GM23338 (cell line): ENCODE measurements around the gene B4GALT5. TPM values are rescaled to one million over a fixed set of nuclear protein-coding genes. Genes with fewer than 3 reads are reported as not detected.

Experiments used
- ATAC-seq: fragments of 200-7000 bp; cut with Tn5 transposase; 3 replicates; pipeline ENCODE4 v1.9.1; 2020
- DNase-seq: peaks from one replicate; pipeline ENCODE4 v3.0.0-alpha.2; 2015; ENCODE audit warnings: low spot score
- H2AFZ ChIP-seq: fragments of 200-600 bp; sonication (generic); 2 replicates; pipeline ENCODE4 v1.8.0; 2016; ENCODE audit warnings: antibody characterized with exemption, mild to moderate bottlenecking, moderate library complexity
- H3F3A ChIP-seq: fragments of 200-600 bp; sonication (generic); replicated peaks from 2 replicates; pipeline ENCODE4 v1.8.0; 2017; ENCODE audit warnings: antibody characterized with exemption, mixed run types, low read depth
- H3K27ac ChIP-seq: fragments of 200-600 bp; sonication (generic); 2 replicates; pipeline ENCODE4 v1.6.1; 2016; ENCODE audit warnings: low read depth
- H3K27me3 ChIP-seq: fragments of 200-600 bp; sonication (generic); 2 replicates; pipeline ENCODE4 v1.8.0; 2016; ENCODE audit warnings: mild to moderate bottlenecking, mixed run types, moderate library complexity; ENCODE audit not compliant: insufficient read depth
- H3K36me3 ChIP-seq: fragments of 200-600 bp; sonication (generic); 2 replicates; pipeline ENCODE4 v1.8.0; 2016; ENCODE audit warnings: mild to moderate bottlenecking; ENCODE audit not compliant: insufficient read depth
- H3K4me1 ChIP-seq: fragments of 200-600 bp; sonication (generic); 2 replicates; pipeline ENCODE4 v1.8.0; 2016; ENCODE audit warnings: mild to moderate bottlenecking, moderate library complexity; ENCODE audit not compliant: insufficient read depth
- H3K4me2 ChIP-seq: fragments of 200-600 bp; sonication (generic); 2 replicates; pipeline ENCODE4 v1.7.1; 2017; ENCODE audit warnings: mixed run types
- H3K4me3 ChIP-seq: fragments of 200-600 bp; sonication (generic); 2 replicates; pipeline ENCODE4 v1.6.1; 2016; ENCODE audit warnings: mixed run types
- H3K79me2 ChIP-seq: fragments of 200-600 bp; sonication (generic); replicated peaks from 2 replicates; pipeline ENCODE4 v1.8.0; 2017; ENCODE audit warnings: mild to moderate bottlenecking; ENCODE audit not compliant: insufficient read depth
- H3K9me2 ChIP-seq: fragments of 200-600 bp; sonication (generic); 2 replicates; pipeline ENCODE4 v1.8.0; 2017; ENCODE audit not compliant: insufficient read depth
- H4K20me1 ChIP-seq: fragments of 200-600 bp; sonication (generic); replicated peaks from 2 replicates; pipeline ENCODE4 v1.8.0; 2017; ENCODE audit warnings: mild to moderate bottlenecking; ENCODE audit not compliant: insufficient read depth
- H3K27ac Mint-ChIP-seq: 2 replicates; pipeline ENCODE4 v1.8.0; 2020; ENCODE audit warnings: inconsistent platforms, mild to moderate bottlenecking, moderate library complexity, mixed read lengths
- H3K27me3 Mint-ChIP-seq: 3 replicates; pipeline ENCODE4 v1.8.0; 2022; ENCODE audit warnings: low read depth, mild to moderate bottlenecking, moderate library complexity, mixed read lengths, inconsistent platforms; ENCODE audit not compliant: insufficient read depth, poor library complexity
- H3K36me3 Mint-ChIP-seq: 3 replicates; pipeline ENCODE4 v1.8.0; 2021; ENCODE audit warnings: low read depth, mild to moderate bottlenecking, inconsistent platforms, moderate library complexity, mixed read lengths
- H3K4me1 Mint-ChIP-seq: 3 replicates; pipeline ENCODE4 v1.8.0; 2020; ENCODE audit warnings: mild to moderate bottlenecking, inconsistent platforms, mixed read lengths
- H3K4me3 Mint-ChIP-seq: 3 replicates; pipeline ENCODE4 v1.8.0; 2021; ENCODE audit warnings: moderate library complexity, mild to moderate bottlenecking, inconsistent platforms, mixed read lengths
- H3K9me3 Mint-ChIP-seq: 3 replicates; pipeline ENCODE4 v1.8.0; 2020; ENCODE audit warnings: moderate library complexity, mild to moderate bottlenecking, inconsistent platforms, mixed read lengths
- CREB1 ChIP-seq: fragments of 250-450 bp; sonication (Bioruptor Pico); IDR thresholded peaks from 2 replicates; pipeline ENCODE4 v1.5.0; 2020; ENCODE audit warnings: low read depth, mild to moderate bottlenecking, moderate library complexity
- EZH2 ChIP-seq: fragments of 200-600 bp; sonication (generic); IDR thresholded peaks from one replicate; pipeline ENCODE4 v1.8.0; 2017; ENCODE audit warnings: antibody characterized with exemption, mild to moderate bottlenecking, low read depth; ENCODE audit not compliant: unreplicated experiment
- EZH2phosphoT487 ChIP-seq: fragments of 200-600 bp; sonication (generic); IDR thresholded peaks from one replicate; pipeline ENCODE4 v1.8.1; 2018; ENCODE audit warnings: antibody characterized with exemption; ENCODE audit not compliant: unreplicated experiment
- JUNB ChIP-seq: IDR thresholded peaks from one replicate; pipeline ENCODE4 v1.6.1; 2016; ENCODE audit warnings: antibody characterized with exemption; ENCODE audit not compliant: unreplicated experiment
- NANOG ChIP-seq: IDR thresholded peaks from 2 replicates; pipeline ENCODE4 v1.6.1; 2016; ENCODE audit warnings: antibody characterized with exemption, borderline replicate concordance
- POLR2AphosphoS5 ChIP-seq: IDR thresholded peaks from 2 replicates; pipeline ENCODE4 v1.6.1; 2016; ENCODE audit warnings: antibody characterized with exemption, low read depth
- STAT1 ChIP-seq: IDR thresholded peaks from one replicate; pipeline ENCODE4 v1.6.1; 2016; ENCODE audit warnings: antibody characterized with exemption; ENCODE audit not compliant: unreplicated experiment
- ZNF114 ChIP-seq: fragments of 250-450 bp; sonication (Bioruptor Pico); IDR thresholded peaks from 2 replicates; pipeline ENCODE4 v1.5.0; 2020; ENCODE audit warnings: mild to moderate bottlenecking, moderate library complexity
- ZNF331 ChIP-seq: fragments of 250-450 bp; sonication (Bioruptor Pico); IDR thresholded peaks from 2 replicates; pipeline ENCODE4 v1.5.0; 2020; ENCODE audit warnings: low read depth, mild to moderate bottlenecking, moderate library complexity
- polyA plus RNA-seq: library from polyadenylated mRNA; unstranded; fragments of >200 nt; fragmentation: Nextera tagmentation; extraction: Ambion mirVana; gene quantifications from 2 replicates; pipeline ENCODE4 v1.2.1, GENCODE V29; 2016
- total RNA-seq: library from RNA; depleted of rRNA; stranded (reverse); fragments of >200 nt; shearing (Covaris generic); gene quantifications from 2 replicates; pipeline ENCODE4 v1.2.3, GENCODE V29; 2014
- TF ChIP-seq, protein P1 (sequence below), 2 experiments: fragments of 200-600 bp in 1 of 2; sonication (generic) in 1 of 2; conservative IDR thresholded peaks; 2 replicates each; pipeline versions ENCODE4 v1.5.1 to v1.6.1; 2016 to 2017; ENCODE audit warnings: antibody characterized with exemption in 2 of 2, low read depth in 2 of 2, mild to moderate bottlenecking in 2 of 2, moderate library complexity in 1 of 2
- TF ChIP-seq, protein P2 (sequence below): IDR thresholded peaks from one replicate; pipeline ENCODE4 v1.6.1; 2018; ENCODE audit warnings: antibody characterized with exemption; ENCODE audit not compliant: unreplicated experiment
- TF ChIP-seq, protein P3 (sequence below): IDR thresholded peaks from 2 replicates; pipeline ENCODE4 v1.6.1; 2016; ENCODE audit warnings: antibody characterized with exemption
- TF ChIP-seq, protein P4 (sequence below): fragments of 250-450 bp; sonication (Bioruptor Pico); IDR thresholded peaks from 2 replicates; pipeline ENCODE4 v1.5.0; 2020; ENCODE audit warnings: mild to moderate bottlenecking, moderate library complexity

The B4GALT5 gene
- total and polyA plus RNA-seq, 2 experiments from 2014 or later = 19.1 to 50.3 TPM

DNA sequence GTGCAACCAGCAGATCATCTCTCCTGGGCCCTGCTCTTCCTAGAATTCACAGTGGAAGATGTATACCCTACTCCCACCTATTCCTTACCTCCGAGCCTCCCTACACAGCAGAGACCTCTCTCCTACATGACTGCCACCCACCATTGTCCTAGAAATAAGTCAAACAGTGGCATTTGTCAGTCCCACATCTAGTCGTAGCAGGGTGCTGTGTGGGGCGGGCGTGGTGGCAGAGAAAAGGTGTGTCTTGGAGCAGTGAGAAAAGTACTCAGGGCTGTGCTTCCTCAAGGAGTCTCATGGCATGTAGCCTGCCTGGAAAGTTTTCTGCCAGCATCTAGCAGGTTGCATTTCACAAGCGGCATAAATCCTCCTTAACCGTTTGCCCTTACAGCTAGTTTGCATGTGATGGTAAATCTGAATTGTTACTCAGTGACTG, 86.3 kb downstream of the B4GALT5 start:
- DNase-seq (no peak), ATAC-seq (no peak)
- Histone ChIP-seq H3K4me3 (no peak overlapping the region), H3F3A (peaks cover 4% of the 10 kb centered on the region), H3K27ac (0 out of 2 replicates have a peak overlapping the region, but pooled peaks have one; percentile 26), H2AFZ (no peak overlapping the region; the same call in 1 of the 2 replicates), H4K20me1 (no peaks in the 10 kb centered on the region), H3K4me1 (peaks cover 25% of the 10 kb centered on the region), H3K9me2 (no peaks in the 10 kb centered on the region), H3K79me2 (no peaks in the 10 kb centered on the region), H3K4me2 (no peak overlapping the region), H3K36me3 (no peaks in the 10 kb centered on the region), H3K27me3 (no peaks in the 10 kb centered on the region)
- Mint-ChIP-seq H3K9me3 (peaks cover 2% of the 10 kb centered on the region; the same call in 1 of the 3 replicates), H3K4me3 (no peak overlapping the region), H3K4me1 (peaks cover 39% of the 10 kb centered on the region), H3K27ac (no peak overlapping the region), H3K27me3 (peaks cover 14% of the 10 kb centered on the region), H3K36me3 (peaks cover 6% of the 10 kb centered on the region; the same call in 1 of the 3 replicates)
- TF ChIP-seq, protein P1, sequence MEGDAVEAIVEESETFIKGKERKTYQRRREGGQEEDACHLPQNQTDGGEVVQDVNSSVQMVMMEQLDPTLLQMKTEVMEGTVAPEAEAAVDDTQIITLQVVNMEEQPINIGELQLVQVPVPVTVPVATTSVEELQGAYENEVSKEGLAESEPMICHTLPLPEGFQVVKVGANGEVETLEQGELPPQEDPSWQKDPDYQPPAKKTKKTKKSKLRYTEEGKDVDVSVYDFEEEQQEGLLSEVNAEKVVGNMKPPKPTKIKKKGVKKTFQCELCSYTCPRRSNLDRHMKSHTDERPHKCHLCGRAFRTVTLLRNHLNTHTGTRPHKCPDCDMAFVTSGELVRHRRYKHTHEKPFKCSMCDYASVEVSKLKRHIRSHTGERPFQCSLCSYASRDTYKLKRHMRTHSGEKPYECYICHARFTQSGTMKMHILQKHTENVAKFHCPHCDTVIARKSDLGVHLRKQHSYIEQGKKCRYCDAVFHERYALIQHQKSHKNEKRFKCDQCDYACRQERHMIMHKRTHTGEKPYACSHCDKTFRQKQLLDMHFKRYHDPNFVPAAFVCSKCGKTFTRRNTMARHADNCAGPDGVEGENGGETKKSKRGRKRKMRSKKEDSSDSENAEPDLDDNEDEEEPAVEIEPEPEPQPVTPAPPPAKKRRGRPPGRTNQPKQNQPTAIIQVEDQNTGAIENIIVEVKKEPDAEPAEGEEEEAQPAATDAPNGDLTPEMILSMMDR (conservative IDR thresholded peaks at IDR 0.05; ENCODE audit: low read depth in 2 of 2) = no peak
- TF ChIP-seq, protein P2, sequence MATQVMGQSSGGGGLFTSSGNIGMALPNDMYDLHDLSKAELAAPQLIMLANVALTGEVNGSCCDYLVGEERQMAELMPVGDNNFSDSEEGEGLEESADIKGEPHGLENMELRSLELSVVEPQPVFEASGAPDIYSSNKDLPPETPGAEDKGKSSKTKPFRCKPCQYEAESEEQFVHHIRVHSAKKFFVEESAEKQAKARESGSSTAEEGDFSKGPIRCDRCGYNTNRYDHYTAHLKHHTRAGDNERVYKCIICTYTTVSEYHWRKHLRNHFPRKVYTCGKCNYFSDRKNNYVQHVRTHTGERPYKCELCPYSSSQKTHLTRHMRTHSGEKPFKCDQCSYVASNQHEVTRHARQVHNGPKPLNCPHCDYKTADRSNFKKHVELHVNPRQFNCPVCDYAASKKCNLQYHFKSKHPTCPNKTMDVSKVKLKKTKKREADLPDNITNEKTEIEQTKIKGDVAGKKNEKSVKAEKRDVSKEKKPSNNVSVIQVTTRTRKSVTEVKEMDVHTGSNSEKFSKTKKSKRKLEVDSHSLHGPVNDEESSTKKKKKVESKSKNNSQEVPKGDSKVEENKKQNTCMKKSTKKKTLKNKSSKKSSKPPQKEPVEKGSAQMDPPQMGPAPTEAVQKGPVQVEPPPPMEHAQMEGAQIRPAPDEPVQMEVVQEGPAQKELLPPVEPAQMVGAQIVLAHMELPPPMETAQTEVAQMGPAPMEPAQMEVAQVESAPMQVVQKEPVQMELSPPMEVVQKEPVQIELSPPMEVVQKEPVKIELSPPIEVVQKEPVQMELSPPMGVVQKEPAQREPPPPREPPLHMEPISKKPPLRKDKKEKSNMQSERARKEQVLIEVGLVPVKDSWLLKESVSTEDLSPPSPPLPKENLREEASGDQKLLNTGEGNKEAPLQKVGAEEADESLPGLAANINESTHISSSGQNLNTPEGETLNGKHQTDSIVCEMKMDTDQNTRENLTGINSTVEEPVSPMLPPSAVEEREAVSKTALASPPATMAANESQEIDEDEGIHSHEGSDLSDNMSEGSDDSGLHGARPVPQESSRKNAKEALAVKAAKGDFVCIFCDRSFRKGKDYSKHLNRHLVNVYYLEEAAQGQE = no peak
- TF ChIP-seq ZNF114 = no peak
- no peak for TF ChIP-seq NANOG
- no peak for TF ChIP-seq JUNB
- TF ChIP-seq, protein P3, sequence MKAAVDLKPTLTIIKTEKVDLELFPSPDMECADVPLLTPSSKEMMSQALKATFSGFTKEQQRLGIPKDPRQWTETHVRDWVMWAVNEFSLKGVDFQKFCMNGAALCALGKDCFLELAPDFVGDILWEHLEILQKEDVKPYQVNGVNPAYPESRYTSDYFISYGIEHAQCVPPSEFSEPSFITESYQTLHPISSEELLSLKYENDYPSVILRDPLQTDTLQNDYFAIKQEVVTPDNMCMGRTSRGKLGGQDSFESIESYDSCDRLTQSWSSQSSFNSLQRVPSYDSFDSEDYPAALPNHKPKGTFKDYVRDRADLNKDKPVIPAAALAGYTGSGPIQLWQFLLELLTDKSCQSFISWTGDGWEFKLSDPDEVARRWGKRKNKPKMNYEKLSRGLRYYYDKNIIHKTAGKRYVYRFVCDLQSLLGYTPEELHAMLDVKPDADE = no peak
- TF ChIP-seq POLR2AphosphoS5 = no peak
- TF ChIP-seq, protein P4, sequence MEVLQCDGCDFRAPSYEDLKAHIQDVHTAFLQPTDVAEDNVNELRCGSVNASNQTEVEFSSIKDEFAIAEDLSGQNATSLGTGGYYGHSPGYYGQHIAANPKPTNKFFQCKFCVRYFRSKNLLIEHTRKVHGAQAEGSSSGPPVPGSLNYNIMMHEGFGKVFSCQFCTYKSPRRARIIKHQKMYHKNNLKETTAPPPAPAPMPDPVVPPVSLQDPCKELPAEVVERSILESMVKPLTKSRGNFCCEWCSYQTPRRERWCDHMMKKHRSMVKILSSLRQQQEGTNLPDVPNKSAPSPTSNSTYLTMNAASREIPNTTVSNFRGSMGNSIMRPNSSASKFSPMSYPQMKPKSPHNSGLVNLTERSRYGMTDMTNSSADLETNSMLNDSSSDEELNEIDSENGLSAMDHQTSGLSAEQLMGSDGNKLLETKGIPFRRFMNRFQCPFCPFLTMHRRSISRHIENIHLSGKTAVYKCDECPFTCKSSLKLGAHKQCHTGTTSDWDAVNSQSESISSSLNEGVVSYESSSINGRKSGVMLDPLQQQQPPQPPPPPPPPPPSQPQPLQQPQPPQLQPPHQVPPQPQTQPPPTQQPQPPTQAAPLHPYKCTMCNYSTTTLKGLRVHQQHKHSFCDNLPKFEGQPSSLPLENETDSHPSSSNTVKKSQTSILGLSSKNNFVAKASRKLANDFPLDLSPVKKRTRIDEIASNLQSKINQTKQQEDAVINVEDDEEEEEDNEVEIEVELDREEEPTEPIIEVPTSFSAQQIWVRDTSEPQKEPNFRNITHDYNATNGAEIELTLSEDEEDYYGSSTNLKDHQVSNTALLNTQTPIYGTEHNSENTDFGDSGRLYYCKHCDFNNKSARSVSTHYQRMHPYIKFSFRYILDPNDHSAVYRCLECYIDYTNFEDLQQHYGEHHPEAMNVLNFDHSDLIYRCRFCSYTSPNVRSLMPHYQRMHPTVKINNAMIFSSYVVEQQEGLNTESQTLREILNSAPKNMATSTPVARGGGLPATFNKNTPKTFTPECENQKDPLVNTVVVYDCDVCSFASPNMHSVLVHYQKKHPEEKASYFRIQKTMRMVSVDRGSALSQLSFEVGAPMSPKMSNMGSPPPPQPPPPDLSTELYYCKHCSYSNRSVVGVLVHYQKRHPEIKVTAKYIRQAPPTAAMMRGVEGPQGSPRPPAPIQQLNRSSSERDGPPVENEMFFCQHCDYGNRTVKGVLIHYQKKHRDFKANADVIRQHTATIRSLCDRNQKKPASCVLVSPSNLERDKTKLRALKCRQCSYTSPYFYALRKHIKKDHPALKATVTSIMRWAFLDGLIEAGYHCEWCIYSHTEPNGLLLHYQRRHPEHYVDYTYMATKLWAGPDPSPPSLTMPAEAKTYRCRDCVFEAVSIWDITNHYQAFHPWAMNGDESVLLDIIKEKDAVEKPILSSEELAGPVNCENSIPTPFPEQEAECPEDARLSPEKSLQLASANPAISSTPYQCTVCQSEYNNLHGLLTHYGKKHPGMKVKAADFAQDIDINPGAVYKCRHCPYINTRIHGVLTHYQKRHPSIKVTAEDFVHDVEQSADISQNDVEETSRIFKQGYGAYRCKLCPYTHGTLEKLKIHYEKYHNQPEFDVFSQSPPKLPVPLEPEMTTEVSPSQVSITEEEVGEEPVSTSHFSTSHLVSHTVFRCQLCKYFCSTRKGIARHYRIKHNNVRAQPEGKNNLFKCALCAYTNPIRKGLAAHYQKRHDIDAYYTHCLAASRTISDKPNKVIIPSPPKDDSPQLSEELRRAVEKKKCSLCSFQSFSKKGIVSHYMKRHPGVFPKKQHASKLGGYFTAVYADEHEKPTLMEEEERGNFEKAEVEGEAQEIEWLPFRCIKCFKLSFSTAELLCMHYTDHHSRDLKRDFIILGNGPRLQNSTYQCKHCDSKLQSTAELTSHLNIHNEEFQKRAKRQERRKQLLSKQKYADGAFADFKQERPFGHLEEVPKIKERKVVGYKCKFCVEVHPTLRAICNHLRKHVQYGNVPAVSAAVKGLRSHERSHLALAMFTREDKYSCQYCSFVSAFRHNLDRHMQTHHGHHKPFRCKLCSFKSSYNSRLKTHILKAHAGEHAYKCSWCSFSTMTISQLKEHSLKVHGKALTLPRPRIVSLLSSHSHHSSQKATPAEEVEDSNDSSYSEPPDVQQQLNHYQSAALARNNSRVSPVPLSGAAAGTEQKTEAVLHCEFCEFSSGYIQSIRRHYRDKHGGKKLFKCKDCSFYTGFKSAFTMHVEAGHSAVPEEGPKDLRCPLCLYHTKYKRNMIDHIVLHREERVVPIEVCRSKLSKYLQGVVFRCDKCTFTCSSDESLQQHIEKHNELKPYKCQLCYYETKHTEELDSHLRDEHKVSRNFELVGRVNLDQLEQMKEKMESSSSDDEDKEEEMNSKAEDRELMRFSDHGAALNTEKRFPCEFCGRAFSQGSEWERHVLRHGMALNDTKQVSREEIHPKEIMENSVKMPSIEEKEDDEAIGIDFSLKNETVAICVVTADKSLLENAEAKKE (CRISPR knock-in tag) = no peak
- no peak for TF ChIP-seq ZNF331 (CRISPR knock-in tag)
- TF ChIP-seq CREB1 (CRISPR knock-in tag) = no peak
- TF ChIP-seq STAT1 = no peak
- TF ChIP-seq EZH2 = no peak
- TF ChIP-seq EZH2phosphoT487 = no peak
